HG03439 (cell line): ENCODE measurements around the gene OR3A1.
"Not testable (repeated sequence)": the region's sequence is repeated elsewhere in the genome, so short reads cannot be mapped to it uniquely, and the experiment has no call there.

ENCODE experiments used
- ATAC-seq: cut with Tn5 transposase; IDR thresholded peaks from one replicate; pipeline ENCODE4 v1.9.1; 2021; ENCODE audit warnings: mild to moderate bottlenecking, moderate library complexity; ENCODE audit not compliant: unreplicated experiment

Gene OR3A1, protein sequence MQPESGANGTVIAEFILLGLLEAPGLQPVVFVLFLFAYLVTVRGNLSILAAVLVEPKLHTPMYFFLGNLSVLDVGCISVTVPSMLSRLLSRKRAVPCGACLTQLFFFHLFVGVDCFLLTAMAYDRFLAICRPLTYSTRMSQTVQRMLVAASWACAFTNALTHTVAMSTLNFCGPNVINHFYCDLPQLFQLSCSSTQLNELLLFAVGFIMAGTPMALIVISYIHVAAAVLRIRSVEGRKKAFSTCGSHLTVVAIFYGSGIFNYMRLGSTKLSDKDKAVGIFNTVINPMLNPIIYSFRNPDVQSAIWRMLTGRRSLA

DNA sequence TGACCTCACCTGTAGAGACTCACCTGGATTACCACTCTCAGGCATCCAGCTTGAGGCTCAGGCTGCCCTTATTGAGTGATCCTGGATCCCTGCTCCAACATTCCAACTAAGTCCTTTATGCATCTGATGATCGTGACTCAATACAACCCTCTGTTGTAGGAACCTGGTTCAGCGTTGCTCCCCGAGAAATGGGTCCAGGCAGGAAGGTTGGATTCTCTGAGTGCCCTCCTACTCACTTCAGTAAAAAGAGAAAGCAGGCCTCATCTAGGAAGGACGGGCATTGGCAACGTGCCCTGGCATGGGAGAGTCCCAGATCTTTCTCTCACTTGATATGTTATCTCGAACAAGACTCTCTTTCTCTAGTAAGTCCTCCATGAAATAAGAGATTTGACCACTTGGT lies at the start of gene OR3A1:
Gene OR3A1, minus strand, starts transcription at position 101 of the 400 bp plus-strand sequence. CDS start 5,778 bp downstream, outside the sequence.
- no peak for ATAC-seq

DNA sequence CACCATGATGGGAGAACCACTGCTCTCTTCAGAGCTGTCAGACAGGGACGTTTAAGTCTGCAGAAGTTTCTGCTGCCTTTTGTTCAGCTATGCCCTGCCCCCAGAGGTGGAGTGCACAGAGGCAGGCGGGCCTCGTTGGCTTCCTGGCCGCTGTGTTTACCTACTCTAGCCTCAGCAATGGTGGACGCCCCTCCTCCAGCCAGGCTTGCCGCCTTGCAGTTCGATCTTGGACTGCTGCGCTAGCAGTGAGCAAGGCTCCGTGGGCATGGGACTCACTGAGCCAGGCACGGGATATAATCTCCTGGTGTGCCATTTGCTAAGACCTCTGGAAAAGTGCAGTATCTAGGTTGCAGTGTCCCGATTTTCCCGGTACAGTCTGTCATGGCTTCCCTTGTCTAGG lies 44.6 kb upstream of the OR3A1 start:
- not testable (repeated sequence) for ATAC-seq

DNA sequence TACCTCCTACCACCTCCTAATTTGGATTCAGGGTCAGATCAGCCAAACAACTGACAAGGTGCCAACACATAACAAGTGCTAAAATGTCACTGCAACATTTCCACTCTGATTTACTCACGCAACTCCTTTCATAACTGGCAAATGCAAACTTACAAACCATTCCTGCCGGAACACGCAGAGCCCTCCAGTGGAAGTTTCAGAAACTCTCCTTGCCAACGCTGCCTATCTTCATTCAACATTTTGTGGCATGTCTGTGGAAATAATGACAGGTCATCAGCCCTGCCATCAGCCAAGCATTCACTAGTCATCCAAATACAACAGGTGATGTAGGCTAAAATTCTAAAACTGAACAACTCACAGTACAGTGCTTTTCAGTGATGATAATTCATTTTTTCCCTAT lies 37.7 kb upstream of the OR3A1 start:
- no peak for ATAC-seq

DNA sequence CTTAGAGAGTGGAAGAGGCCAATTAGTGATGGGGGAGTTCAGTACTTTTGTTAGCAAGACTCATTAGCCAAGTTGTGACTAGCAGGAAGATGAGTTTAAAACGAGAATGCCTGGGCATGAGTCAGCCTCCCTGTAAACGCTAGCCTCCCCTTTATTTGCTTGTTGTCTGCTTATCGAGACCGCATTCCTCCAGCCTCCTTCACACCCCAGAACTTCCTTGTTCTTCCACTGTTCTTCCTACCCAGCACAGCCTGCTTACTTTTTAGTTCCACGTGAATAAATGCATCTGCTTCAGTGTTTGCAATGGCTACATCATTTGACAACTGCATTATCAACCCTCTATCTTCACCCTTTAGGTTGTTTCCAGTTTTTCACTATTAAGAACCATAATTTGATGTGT lies 20.2 kb upstream of the OR3A1 start:
- no peak for ATAC-seq

DNA sequence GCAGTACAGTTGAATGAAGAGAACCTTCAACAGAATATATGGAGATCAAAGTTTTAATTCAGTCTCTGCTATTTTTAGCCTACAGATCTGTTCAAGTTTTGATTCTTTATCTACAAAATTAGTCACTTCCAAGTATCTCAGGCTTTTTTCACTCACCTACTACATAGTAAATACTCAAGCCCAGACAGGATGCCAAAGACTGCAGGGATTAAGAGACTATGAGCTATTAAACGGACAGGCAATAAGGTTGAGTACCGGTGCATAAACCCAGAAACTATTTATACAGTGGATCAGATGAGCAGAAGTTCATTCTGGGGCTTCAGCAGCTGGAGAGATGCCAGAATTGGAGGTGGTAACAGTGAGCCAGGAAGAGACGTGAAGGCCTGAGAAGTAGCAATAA lies 18.7 kb upstream of the OR3A1 start:
- ATAC-seq: no peak

DNA sequence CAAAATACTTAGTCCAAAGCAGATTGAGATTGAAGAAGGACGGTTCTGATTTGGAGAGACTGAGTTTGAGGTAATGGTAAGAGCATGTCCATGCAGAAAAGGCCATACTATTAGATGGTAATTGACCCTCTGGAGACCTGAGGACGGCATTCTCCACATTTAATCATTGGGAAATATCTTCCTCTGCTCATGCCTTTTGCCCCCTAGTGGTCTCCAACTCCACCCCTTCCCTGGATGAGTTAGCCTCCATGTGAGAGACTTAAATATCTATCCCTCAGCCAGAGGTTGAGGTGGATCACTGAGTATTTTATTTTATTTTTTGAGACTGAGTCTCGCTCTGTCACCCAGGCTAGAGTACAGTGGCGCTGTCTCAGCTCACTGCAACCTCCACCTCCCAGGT lies 10.4 kb upstream of the OR3A1 start:
- no peak for ATAC-seq

DNA sequence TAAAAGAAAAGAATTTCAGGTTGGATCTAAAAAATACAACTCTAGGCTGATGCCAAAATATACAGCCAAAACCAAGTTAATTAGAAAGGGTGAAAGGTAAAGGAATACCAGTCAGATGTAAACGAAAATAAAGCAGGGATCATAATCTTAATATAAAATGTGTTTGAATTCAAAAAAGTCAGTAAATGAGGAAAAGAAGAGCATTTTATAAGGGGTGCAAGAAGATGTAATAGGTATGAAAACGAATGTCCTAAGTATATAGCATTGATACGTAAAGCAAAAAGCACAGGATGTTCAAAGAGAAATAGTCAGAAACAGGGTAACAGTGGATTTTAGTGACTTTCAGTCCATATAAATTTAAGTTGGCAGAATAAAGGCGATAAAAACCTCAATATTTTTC lies 2.5 kb downstream of the OR3A1 start:
- ATAC-seq: no peak

DNA sequence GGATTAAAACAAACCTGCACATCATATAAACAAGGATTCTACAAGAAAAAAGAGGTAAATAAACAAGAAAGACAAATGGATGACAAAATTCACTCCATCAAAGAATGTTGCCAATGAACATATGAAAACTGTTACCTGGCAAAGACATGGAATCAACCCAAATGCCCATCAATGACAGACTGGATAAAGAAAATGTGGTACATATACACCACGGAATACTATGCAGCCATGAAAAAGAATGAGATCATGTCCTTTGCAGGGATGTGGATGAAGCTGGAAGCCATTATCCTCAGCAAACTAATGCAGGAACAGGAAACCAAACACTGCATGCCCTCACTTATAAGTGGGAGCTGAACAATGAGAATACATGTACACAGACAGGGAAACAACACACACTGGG lies 4.6 kb downstream of the OR3A1 start:
- not testable (repeated sequence) for ATAC-seq

DNA sequence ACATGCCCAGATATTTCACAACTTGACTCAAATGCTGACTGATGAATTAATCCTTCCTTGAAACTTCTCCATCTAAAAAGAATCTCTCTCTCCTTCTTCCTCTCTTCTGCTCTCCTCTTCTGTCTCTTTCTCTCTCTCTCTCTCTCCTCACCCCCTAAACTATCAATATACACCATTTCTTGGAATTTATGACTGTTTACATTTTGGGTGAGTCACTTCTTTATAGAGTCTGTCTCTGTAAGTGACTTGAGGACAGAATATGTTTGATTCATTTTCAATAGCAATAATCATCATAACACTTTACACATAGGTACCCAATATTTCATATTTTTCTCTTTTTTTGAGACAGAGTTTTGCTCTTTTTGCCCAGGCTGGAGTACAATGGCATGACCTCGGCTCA lies 15.3 kb downstream of the OR3A1 start:
- ATAC-seq: no peak

DNA sequence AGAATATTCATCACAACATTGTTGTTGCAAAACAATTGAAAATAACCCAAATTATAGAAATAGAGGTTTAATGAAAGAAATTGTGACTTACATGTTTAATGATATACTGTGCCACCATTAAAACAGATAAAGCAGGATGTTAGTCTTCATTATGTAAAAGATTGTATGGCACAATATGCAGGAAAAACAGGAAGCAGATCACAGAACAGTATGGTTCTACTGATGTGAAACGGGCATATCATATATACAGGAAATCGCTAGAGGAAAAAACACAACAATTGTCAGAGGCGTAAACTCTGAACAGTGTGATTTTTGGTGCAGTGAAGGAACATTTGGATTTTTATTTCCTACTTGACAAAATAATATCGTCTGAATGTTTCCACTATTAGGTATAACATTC lies 22.0 kb downstream of the OR3A1 start:
- no peak for ATAC-seq

DNA sequence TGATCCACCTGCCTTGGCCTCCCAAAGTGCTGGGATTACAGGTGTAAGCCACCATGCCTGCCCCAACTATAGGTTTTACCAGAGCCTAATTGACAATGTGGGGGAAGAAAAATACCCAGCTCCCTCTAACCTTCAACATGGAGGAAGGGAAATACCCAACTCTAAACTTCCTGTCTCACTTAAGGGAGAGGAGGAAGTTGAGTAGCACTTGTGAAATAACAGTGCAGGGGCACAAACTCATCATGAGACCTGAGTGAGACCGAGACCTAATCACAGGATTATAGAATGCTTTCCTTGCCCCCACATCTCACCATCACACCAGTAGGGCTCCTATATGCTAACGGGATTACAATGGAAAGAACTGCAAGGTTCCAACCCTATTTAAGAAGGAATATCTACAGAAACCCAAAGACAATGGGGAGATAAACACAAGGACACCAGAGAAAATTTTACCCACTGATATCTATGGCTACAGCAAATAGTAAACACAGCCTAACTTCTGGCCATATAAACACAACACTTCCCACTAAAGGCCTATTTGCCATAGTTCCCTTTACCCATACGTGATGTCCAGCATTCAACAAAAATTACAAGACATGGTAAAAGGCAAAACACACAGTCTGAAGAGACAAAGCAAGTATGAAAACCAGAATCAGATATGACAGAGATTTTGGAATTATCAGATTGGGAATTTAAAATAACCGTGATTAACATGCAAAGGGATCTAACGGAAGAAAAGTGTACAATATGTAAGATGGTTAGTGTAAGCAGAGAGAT lies 26.9 kb downstream of the OR3A1 start:
- ATAC-seq: no peak

DNA sequence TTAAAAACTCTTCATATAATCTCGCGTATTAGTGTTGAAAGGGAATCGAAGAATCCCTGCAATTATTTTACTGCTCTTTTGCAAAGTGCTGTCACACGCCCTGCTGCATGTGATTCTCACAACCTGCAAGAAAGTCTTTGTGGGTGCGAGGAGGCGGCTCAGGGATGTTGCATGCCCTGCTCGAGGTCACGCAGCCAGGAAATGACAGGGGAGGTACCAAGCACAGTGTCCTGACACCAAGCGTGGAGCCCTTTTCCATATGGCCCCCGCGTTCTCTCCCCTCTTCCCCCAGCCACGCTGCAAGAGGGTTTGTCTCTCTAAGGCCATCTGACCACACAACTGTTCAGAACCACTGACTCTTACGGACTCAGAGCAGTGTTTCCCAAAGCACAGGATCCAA lies 37.6 kb downstream of the OR3A1 start:
- ATAC-seq: no peak

DNA sequence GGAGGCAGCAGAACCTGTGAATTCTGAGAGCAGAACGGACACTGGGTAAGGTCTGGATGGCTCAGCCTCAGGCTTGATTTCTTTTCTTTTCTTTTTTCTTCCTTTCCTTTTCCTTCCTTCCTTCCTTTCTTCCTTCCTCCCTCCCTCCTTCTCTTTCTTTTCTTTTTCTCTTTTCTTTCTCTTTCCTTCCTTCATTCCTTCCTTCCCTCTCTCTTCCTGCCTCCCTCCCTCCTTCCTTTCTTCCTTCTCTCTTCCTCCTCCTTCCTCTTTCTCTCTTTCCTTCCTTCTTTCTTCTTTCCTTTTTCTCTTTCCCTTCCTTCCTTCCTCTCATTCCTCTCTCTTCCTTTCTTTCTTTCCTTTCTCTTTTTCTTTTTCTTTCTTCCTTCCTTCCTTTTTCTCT lies 38.0 kb downstream of the OR3A1 start:
- ATAC-seq: no peak

DNA sequence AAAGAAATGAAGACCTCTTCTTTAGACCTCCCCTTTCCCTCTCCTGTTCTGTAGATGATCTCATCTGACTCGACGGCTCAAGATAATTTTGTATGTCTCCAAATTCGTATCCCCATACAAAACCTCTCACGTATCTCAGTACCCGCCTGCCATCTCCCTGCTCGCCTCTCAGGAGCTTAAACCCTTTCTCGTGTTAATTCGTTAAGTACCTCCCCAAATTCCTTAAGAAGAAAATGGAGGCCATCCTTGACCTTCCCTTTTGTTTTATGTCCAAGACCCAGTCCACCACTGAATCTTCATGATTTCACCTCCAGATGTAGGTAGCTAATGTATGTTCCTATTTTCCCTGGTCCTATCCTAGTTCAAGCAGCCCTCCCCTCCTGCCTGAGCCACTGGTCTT lies 41.6 kb downstream of the OR3A1 start:
- no peak for ATAC-seq

DNA sequence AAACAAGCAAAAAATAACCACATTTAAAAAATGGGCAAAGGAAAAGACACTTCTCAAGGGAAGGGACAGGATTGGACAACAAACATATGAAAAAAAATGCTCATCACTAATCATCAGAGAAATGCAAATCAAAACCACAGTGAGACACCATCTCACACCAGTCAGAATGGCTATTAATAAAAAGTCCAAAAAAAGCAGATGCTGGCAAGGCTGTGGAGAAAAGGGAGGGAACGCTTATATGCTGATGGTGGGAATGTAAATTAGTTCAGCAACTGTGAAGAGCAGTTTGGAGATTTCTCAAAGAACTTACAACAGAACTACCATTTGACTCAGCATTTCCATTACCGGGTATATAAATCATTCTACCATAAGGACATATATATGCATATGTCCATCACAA lies 49.1 kb downstream of the OR3A1 start:
- not testable (repeated sequence) for ATAC-seq

DNA sequence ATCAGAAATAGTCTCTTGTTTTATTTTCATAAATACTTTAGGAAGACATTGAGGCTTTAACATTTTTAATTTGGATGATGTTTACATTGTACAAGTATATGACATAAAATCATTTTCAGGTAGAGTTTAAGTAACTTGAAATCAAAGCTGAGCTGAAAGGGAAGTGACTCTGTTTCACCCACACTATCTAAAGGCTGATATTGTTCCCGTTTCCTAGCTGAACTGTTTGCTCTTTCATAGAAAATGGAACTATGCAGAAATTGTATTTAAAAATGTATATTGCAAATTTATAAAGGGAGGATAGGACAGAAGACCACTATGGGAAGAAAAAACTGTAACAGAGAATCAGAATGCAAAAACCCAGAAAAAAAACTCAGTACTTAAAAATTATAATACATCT lies 53.3 kb downstream of the OR3A1 start:
- not testable (repeated sequence) for ATAC-seq

DNA sequence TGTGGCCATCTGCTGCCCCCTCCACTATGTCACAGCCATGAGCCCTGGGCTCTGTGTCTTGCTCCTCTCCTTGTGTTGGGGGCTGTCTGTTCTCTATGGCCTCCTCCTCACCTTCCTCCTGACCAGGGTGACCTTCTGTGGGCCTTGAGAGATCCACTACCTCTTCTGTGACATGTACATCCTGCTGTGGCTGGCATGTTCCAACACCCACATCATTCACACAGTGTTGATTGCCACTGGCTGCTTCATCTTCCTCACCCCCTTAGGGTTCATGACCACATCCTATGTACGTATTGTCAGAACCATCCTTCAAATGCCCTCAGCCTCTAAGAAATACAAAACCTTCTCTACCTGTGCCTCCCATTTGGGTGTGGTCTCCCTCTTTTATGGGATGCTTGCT lies 57.1 kb downstream of the OR3A1 start:
- ATAC-seq: not testable (repeated sequence)
